ENCODE data around the gene UMODL1.

The UMODL1 gene

GRCh38 chr21:42071146-42071737 lies at the start of gene UMODL1:
UMODL1 (plus strand) TSS chr21:42071317; CDS start chr21:42071317, 0 bp downstream.
- Histone ChIP-seq H3K9ac (no peak within 1 kb of the TSS), H3K79me2 (no peaks in the 10 kb centered on the region), H3K27ac (no peak within 1 kb of the TSS), H3K27me3 (ENCODE audit: control insufficient read depth, insufficient read depth, low read length) (no peaks in the 10 kb centered on the region), H2AFZ (no peak within 1 kb of the TSS), H3K4me2 (ENCODE audit: low read length) (no peak within 1 kb of the TSS), H3K36me3 (ENCODE audit: control insufficient read depth, insufficient read depth, low read length) (no peaks in the 10 kb centered on the region), H3K4me1 (no peaks in the 10 kb centered on the region), H3K4me3 (ENCODE audit: low read depth, low read length) (no peak within 1 kb of the TSS), H3K9me3 (ENCODE audit: control insufficient read depth, low read length) (no peaks in the 10 kb centered on the region)
- TF ChIP-seq CTCF (IDR thresholded peaks at IDR 0.05) = no peak

GRCh38 chr21:42021371-42022090 lies 49.6 kb upstream of the UMODL1 start:
- Histone ChIP-seq H3K9me3 (ENCODE audit: control insufficient read depth, low read length) (no peaks in the 10 kb centered on the region), H3K27me3 (ENCODE audit: control insufficient read depth, insufficient read depth, low read length) (no peaks in the 10 kb centered on the region), H3K79me2 (no peaks in the 10 kb centered on the region), H3K36me3 (ENCODE audit: control insufficient read depth, insufficient read depth, low read length) (no peaks in the 10 kb centered on the region), H2AFZ (no peak overlapping the region), H3K27ac (no peak overlapping the region), H3K9ac (no peak overlapping the region), H3K4me3 (ENCODE audit: low read depth, low read length) (no peak overlapping the region), H3K4me1 (no peaks in the 10 kb centered on the region), H3K4me2 (ENCODE audit: low read length) (no peak overlapping the region)
- no peak for TF ChIP-seq CTCF (IDR thresholded peaks at IDR 0.05)

- no peaks in the 10 kb centered on the region for H3K9me3 ChIP-seq (ENCODE audit: control insufficient read depth, low read length)
- H3K36me3 ChIP-seq (ENCODE audit: control insufficient read depth, insufficient read depth, low read length) = no peaks in the 10 kb centered on the region
- no peak overlapping the region for H3K9ac ChIP-seq
- H3K4me3 ChIP-seq (ENCODE audit: low read depth, low read length) = no peak overlapping the region
- no peaks in the 10 kb centered on the region for H3K27me3 ChIP-seq (ENCODE audit: control insufficient read depth, insufficient read depth, low read length)
- no peak overlapping the region for H3K27ac ChIP-seq
- no peaks in the 10 kb centered on the region for H3K79me2 ChIP-seq
- no peak for TF ChIP-seq CTCF (IDR thresholded peaks at IDR 0.05)
- no peak overlapping the region for H2AFZ ChIP-seq
- no peak overlapping the region for H3K4me2 ChIP-seq (ENCODE audit: low read length)
- no peaks in the 10 kb centered on the region for H3K4me1 ChIP-seq
These were observed 49.1 kb upstream of the UMODL1 start for GRCh38 chr21:42022091-42022430.

- no peak overlapping the region for H3K4me2 ChIP-seq (ENCODE audit: low read length)
- H3K36me3 ChIP-seq (ENCODE audit: control insufficient read depth, insufficient read depth, low read length) = no peaks in the 10 kb centered on the region
- no peaks in the 10 kb centered on the region for H3K27me3 ChIP-seq (ENCODE audit: control insufficient read depth, insufficient read depth, low read length)
- H3K9me3 ChIP-seq (ENCODE audit: control insufficient read depth, low read length) = no peaks in the 10 kb centered on the region
- no peak overlapping the region for H3K27ac ChIP-seq
- H3K4me3 ChIP-seq (ENCODE audit: low read depth, low read length) = no peak overlapping the region
- H3K9ac ChIP-seq = no peak overlapping the region
- no peak for TF ChIP-seq CTCF (IDR thresholded peaks at IDR 0.05)
- no peaks in the 10 kb centered on the region for H3K79me2 ChIP-seq
- H2AFZ ChIP-seq = no peak overlapping the region
- no peaks in the 10 kb centered on the region for H3K4me1 ChIP-seq
These were observed 48.2 kb upstream of the UMODL1 start for GRCh38 chr21:42022906-42023305.

All from parathyroid adenoma (tissue), 2 donors.